Stimulated activated CD8-positive, alpha-beta memory T cell treated with anti-CD3 and anti-CD28 coated beads, Interleukin-15, amount 100 ng/mL, for 1 hour (primary cell): ENCODE data around the gene PLEKHG5.

Experiments
- DNase-seq: peaks from one replicate; pipeline ENCODE4 v3.0.0-alpha.2; 2020; ENCODE audit warnings: low read depth

The PLEKHG5 gene

GRCh38 chr1:6475381-6476133 is 15.9 kb downstream of the PLEKHG5 start:
- peak; percentile 61 for DNase-seq

- DNase-seq: no peak
These were observed 16.6 kb downstream of the PLEKHG5 start for GRCh38 chr1:6474815-6475282.

GRCh38 chr1:6473974-6474814 is 17.3 kb downstream of the PLEKHG5 start:
- DNase-seq: no peak

GRCh38 chr1:6473156-6473555 is 18.3 kb downstream of the PLEKHG5 start:
- DNase-seq: no peak

GRCh38 chr1:6472391-6472790 is 19.1 kb downstream of the PLEKHG5 start:
- DNase-seq: no peak

GRCh38 chr1:6471970-6472368 is 19.5 kb downstream of the PLEKHG5 start:
- DNase-seq: no peak

- DNase-seq: no peak
These were observed 20.1 kb downstream of the PLEKHG5 start for GRCh38 chr1:6471086-6471969.

GRCh38 chr1:6470132-6471085 is 21.1 kb downstream of the PLEKHG5 start:
- no peak for DNase-seq

- no peak for DNase-seq
These were observed 22.6 kb downstream of the PLEKHG5 start for GRCh38 chr1:6468729-6469461.

GRCh38 chr1:6467744-6468688 is 23.5 kb downstream of the PLEKHG5 start:
- no peak for DNase-seq

- DNase-seq: no peak
These were observed 24.2 kb downstream of the PLEKHG5 start for GRCh38 chr1:6467224-6467623.

- no peak for DNase-seq
These were observed 24.7 kb downstream of the PLEKHG5 start for GRCh38 chr1:6466751-6467150.

- DNase-seq: no peak
These were observed 25.4 kb downstream of the PLEKHG5 start, which contains the start of gene TNFRSF25 for GRCh38 chr1:6466023-6466422. TSS of gene TNFRSF25 (minus strand) at chr1:6466173. CDS start at chr1:6466107, 66 bp downstream.

GRCh38 chr1:6465461-6466005 is 25.9 kb downstream of the PLEKHG5 start:
- DNase-seq: no peak

GRCh38 chr1:6464915-6465314 is 26.6 kb downstream of the PLEKHG5 start:
- no peak for DNase-seq

- no peak for DNase-seq
These were observed 27.0 kb downstream of the PLEKHG5 start for GRCh38 chr1:6464514-6464836.

GRCh38 chr1:6463120-6463412 is 28.4 kb downstream of the PLEKHG5 start:
- DNase-seq: no peak

GRCh38 chr1:6462412-6463119 is 28.9 kb downstream of the PLEKHG5 start:
- DNase-seq: no peak
